Measurements from ENCODE around the gene PLCB2.

PLCB2 gene, protein sequence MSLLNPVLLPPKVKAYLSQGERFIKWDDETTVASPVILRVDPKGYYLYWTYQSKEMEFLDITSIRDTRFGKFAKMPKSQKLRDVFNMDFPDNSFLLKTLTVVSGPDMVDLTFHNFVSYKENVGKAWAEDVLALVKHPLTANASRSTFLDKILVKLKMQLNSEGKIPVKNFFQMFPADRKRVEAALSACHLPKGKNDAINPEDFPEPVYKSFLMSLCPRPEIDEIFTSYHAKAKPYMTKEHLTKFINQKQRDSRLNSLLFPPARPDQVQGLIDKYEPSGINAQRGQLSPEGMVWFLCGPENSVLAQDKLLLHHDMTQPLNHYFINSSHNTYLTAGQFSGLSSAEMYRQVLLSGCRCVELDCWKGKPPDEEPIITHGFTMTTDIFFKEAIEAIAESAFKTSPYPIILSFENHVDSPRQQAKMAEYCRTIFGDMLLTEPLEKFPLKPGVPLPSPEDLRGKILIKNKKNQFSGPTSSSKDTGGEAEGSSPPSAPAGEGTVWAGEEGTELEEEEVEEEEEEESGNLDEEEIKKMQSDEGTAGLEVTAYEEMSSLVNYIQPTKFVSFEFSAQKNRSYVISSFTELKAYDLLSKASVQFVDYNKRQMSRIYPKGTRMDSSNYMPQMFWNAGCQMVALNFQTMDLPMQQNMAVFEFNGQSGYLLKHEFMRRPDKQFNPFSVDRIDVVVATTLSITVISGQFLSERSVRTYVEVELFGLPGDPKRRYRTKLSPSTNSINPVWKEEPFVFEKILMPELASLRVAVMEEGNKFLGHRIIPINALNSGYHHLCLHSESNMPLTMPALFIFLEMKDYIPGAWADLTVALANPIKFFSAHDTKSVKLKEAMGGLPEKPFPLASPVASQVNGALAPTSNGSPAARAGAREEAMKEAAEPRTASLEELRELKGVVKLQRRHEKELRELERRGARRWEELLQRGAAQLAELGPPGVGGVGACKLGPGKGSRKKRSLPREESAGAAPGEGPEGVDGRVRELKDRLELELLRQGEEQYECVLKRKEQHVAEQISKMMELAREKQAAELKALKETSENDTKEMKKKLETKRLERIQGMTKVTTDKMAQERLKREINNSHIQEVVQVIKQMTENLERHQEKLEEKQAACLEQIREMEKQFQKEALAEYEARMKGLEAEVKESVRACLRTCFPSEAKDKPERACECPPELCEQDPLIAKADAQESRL

GRCh38 chr15:40307421-40308211 is at the start of gene PLCB2:
Gene PLCB2, minus strand, starts transcription at chr15:40307935. Its CDS starts 263 bp downstream, at chr15:40307672.
- no peak for DNase-seq (ENCODE audit: low spot score)

- DNase-seq (ENCODE audit: low spot score), result peak; percentile 44
Observed at GRCh38 chr15:40357246-40357645, 49.5 kb upstream of the PLCB2 start.

- no peak for DNase-seq (ENCODE audit: low spot score)
Observed at GRCh38 chr15:40355976-40356585, 48.3 kb upstream of the PLCB2 start.

GRCh38 chr15:40354408-40355171 is 46.9 kb upstream of the PLCB2 start:
- DNase-seq (ENCODE audit: low spot score), result no peak

DNA sequence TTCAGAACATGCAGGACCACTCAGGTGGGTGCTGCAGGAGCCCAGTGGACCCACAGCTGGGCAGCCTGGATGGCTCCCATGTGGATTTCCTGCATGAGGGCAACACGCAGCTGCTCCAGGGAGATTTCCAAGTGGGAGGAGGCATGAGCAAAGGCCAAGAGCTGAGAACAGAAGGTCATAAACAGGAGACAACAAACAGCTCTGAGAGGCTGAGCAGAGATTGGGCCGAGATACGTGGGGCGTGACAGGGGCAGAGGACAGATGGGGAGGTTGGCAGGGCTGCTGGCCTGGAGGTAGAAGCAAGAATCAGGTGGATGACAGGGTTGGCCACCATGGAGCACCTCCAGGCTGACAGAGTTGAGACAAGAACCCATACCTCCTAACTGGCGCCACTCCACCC is 46.0 kb upstream of the PLCB2 start:
- no peak for DNase-seq (ENCODE audit: low spot score)

- DNase-seq (ENCODE audit: low spot score), result no peak
Observed at GRCh38 chr15:40352281-40352901, 44.7 kb upstream of the PLCB2 start.

- DNase-seq (ENCODE audit: low spot score), result no peak
Observed at GRCh38 chr15:40349163-40349562, 41.4 kb upstream of the PLCB2 start.

DNA sequence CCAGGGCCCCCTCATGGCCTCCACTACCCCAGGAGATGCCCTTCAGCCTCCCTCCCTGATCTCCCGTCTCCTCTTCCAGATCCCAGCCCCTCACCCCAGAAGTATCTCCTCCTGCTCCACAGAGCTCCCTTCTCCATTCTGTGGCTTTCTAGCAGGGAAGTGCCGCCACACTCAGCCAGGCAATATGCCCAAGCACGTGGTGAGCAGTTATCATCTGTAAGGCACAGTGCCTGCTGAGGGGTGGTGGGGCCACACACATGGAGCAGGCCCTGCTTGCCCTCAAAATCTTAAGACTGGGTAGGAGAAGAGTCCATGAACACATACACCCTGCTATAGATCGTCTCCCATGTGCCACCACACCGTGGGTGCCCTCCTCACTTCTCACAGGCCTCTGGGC is 40.7 kb upstream of the PLCB2 start:
- DNase-seq (ENCODE audit: low spot score), result no peak

- DNase-seq (ENCODE audit: low spot score), result no peak
Observed at GRCh38 chr15:40347559-40348473, 40.1 kb upstream of the PLCB2 start.

GRCh38 chr15:40346579-40347558 is 39.1 kb upstream of the PLCB2 start:
- DNase-seq (ENCODE audit: low spot score), result no peak

DNA sequence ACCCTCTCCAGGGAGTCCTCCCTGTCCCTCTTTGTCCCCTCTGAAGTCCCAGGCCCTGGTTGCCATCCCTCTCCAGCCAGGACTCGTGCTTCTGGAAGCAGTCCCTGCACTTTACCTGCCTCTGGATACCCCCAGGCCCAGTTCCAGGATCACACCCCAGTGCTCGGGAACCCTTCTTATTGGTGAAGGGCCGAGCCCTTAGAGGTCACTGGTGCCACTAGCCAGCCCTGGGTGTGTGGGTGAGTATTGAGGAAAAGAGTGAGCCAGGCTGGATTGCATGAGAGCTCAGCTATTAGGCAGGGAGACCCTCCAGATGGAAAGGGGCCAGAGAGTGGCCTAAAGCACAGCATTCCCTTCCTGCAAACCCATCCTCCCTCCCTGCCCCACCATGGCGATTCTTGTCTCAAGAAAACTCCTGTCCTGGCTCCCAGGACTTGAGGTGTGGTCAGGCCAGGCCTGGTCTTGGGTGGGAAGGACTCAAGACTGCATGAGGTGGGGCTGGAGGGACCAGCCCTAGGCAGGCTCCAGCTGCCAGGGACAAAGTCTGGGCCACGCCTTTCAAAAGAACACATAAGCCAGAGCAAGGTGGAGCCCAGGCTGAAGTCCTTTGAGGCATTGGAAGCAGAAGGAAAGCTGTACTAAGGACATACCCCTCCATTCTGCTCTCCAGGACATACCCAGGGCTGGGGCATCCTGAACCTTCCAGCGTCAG is 38.3 kb upstream of the PLCB2 start:
- no peak for DNase-seq (ENCODE audit: low spot score)

- DNase-seq (ENCODE audit: low spot score), result no peak
Observed at GRCh38 chr15:40345225-40345866, 37.6 kb upstream of the PLCB2 start.

GRCh38 chr15:40344631-40345120 is 36.9 kb upstream of the PLCB2 start:
- DNase-seq (ENCODE audit: low spot score), result no peak

DNA sequence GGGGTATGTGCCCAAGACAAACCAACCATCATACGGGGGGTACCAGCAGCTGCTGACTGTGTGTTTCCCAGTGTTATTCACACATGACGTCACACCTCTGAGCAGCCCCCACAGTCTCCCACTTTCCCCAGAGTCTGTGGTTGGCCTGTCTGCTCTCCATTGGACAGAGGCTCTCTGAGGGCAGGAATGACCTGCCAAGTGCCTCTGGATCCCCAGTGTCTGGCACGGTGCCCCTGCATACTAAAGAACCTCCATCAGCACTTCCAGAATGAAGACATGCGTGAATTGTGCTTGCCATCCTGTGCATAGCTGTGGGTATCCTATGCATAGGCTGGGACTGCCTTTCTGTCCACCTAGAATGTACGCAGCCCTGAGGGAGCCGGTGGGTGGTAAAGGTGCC is 36.5 kb upstream of the PLCB2 start:
- no peak for DNase-seq (ENCODE audit: low spot score)

GRCh38 chr15:40343512-40343911 is 35.8 kb upstream of the PLCB2 start:
- no peak for DNase-seq (ENCODE audit: low spot score)
